Heart left ventricle (tissue), 16 donors: ENCODE measurements around the gene SORBS1. TPM values are rescaled to one million over a fixed set of nuclear protein-coding genes. Genes with fewer than 3 reads are reported as not detected.

Experiments
- ATAC-seq, 4 donors: fragments of 200-7000 bp; cut with Tn5 transposase; one replicate each; pipeline ENCODE4 v1.9.1; 2020 to 2022; ENCODE audit warnings: moderate library complexity in 4 of 4, mild to moderate bottlenecking in 3 of 4, moderate number of reproducible peaks in 1 of 4
- DNase-seq, 5 donors: peaks; one replicate each; pipeline ENCODE4 v3.0.0-alpha.2; 2020
- H3K27ac ChIP-seq, 12 donors: fragments of 200-600 bp; sonication (generic) in 4 of 12; one replicate each; pipeline versions ENCODE4 v1.5.0 to v1.8.0; 2016 to 2022; ENCODE audit warnings: mild to moderate bottlenecking in 2 of 12
- H3K27me3 ChIP-seq, 9 donors: fragments of 200-600 bp; sonication (generic) in 2 of 9; one replicate each; pipeline versions ENCODE4 v1.5.1 to v1.8.0; 2016 to 2022; ENCODE audit warnings: mild to moderate bottlenecking in 3 of 9
- H3K36me3 ChIP-seq, 9 donors: fragments of 200-600 bp; sonication (generic) in 2 of 9; one replicate each; pipeline versions ENCODE4 v1.5.0 to v1.8.0; 2018 to 2022; ENCODE audit warnings: mild to moderate bottlenecking in 2 of 9
- H3K4me1 ChIP-seq, 12 donors: fragments of 200-600 bp; sonication (generic) in 4 of 12; one replicate each; pipeline versions ENCODE4 v1.5.0 to v1.8.0; 2016 to 2022; ENCODE audit warnings: mild to moderate bottlenecking in 3 of 12
- H3K4me3 ChIP-seq, 12 donors: fragments of 200-600 bp; sonication (generic) in 4 of 12; one replicate each; pipeline versions ENCODE4 v1.5.0 to v1.8.0; 2017 to 2022; ENCODE audit warnings: mild to moderate bottlenecking in 9 of 12, moderate library complexity in 4 of 12
- H3K9me3 ChIP-seq, 12 donors: fragments of 200-600 bp; sonication (generic) in 4 of 12; one replicate each; pipeline versions ENCODE4 v1.5.0 to v1.8.0; 2016 to 2022; ENCODE audit warnings: mild to moderate bottlenecking in 1 of 12
- CTCF ChIP-seq, 12 donors: fragments of 200-600 bp; sonication (generic) in 4 of 12; IDR thresholded peaks; one replicate each; pipeline versions ENCODE4 v1.5.0 to v1.8.0; 2018 to 2022; ENCODE audit warnings: antibody characterized with exemption in 12 of 12, mild to moderate bottlenecking in 5 of 12
- POLR2A ChIP-seq, 2 donors: fragments of 450-650 bp; IDR thresholded peaks; one replicate each; pipeline ENCODE4 v1.6.1; 2017; ENCODE audit warnings: antibody characterized with exemption in 2 of 2, mild to moderate bottlenecking in 2 of 2, moderate library complexity in 2 of 2
- WGBS, 4 donors: extraction: QIAGEN DNeasy Blood & Tissue Kit in 2 of 4; methylation state at CpG; one replicate each; pipeline versions ENCODE4 v1.1.5 to v1.1.7; 2013 to 2018; 5-methylcytosine and 5-hydroxymethylcytosine counted together
- intact Hi-C, 10 donors: fragments of 100-400 bp; cut with DNase I; formaldehyde crosslinking; loops; one replicate each; pipeline versions ENCODE4 v1.11.1 to v1.14.2; 2022
- polyA plus RNA-seq, 2 donors: library from polyadenylated mRNA; stranded (reverse); fragments of 200-250 nt; gene quantifications; one replicate each; pipeline ENCODE4 v1.2.3, GENCODE V29; 2013
- total RNA-seq, 9 donors: library from RNA; depleted of rRNA in 2 of 9; stranded (reverse); fragments of >200 nt in 2 of 9; fragmentation: NEBNext Ultra II Directional in 3 of 9; extraction: Animal tissue kit (Norgen Biotek cat#: 25700) in 3 of 9; gene quantifications; one replicate each; pipeline versions ENCODE4 v1.1.0 to v1.2.4, GENCODE V29; 2016 to 2023
- donor health status: ischemic (EF 13 %, LVEDD 7.1; RV severe dilation, severe dysfunction).
- donor health status: healthy with polysubstance abuse.
- donor health status: DM: no; HTN: yes; CAD: no.
- donor health status: DM: no; HTN: no; CAD: no.
- donor health status: ischemic (EF 25% LVEDD 6.9; RV normal size, moderate dysfunction).
- donor health status: ischemic (EF 25% LVEDD 5.7; RV mildly dilated, moderate dysfunction).
- donor health status: healthy.
- donor health status: DM: yes; HTN: yes; CAD: no.
- donor health status: ischemic (EF 35%, LVEDD 5.7; RV mildly dilated, moderate dysfunction).
- donor health status: nonischemic (EF 11% LVEDD 7.7; RV severe dilation, severe dysfunction).
- donor health status: DM: yes; HTN: yes; CAD: no.
- donor health status: PGD.
- donor health status: ischemic (EF 29% LVEDD 5.4; RV normal size, mild dysfunction).
- donor health status: nonischemic (EF 23%, LVEDD 6.1; RV moderate dilation, normal function).

The SORBS1 gene
- total and polyA plus RNA-seq, 11 donors: 355 to 1,440 (median 886) TPM

GRCh38 chr10:95454940-95455339 is 106.2 kb downstream of the SORBS1 start:
- H3K4me3 ChIP-seq: no peak overlapping the region
- H3K27ac ChIP-seq: peak overlapping the region in 3 of 12 donors; percentile 63 to 94 (median 91)
- DNase-seq (no peak), ATAC-seq (no peak)
- H3K27me3 ChIP-seq: no peaks in the 10 kb centered on the region
- H3K36me3 ChIP-seq: peaks cover 0 to 6% (median 0%) of the 10 kb centered on the region in 9 donors
- intact Hi-C loops: no loop called here
- H3K4me1 ChIP-seq: peaks cover 6 to 89% (median 38%) of the 10 kb centered on the region in 12 donors
- no peaks in the 10 kb centered on the region for H3K9me3 ChIP-seq
- TF ChIP-seq CTCF (IDR thresholded peaks at IDR 0.05): no peak
- TF ChIP-seq POLR2A (IDR thresholded peaks at IDR 0.05): no peak
- 85 to 90% (median 86%) methylated on average over 4 of the region's 4 CpGs for WGBS, 4 donors

GRCh38 chr10:95454356-95454755 is 106.8 kb downstream of the SORBS1 start:
- peaks cover 3 to 86% (median 32%) of the 10 kb centered on the region in 12 donors for H3K4me1 ChIP-seq

GRCh38 chr10:95451568-95452524 is 109.3 kb downstream of the SORBS1 start:
- Histone ChIP-seq H3K27me3 (no peaks in the 10 kb centered on the region), H3K4me3 (no peak overlapping the region), H3K36me3 (peaks cover 0 to 6% (median 0%) of the 10 kb centered on the region in 9 donors), H3K9me3 (no peaks in the 10 kb centered on the region), H3K27ac (peak overlapping the region in 11 of 12 donors; percentile 43 to 91 (median 63)), H3K4me1 (peaks cover 7 to 89% (median 38%) of the 10 kb centered on the region in 12 donors)
- TF ChIP-seq POLR2A (IDR thresholded peaks at IDR 0.05) (no peak), CTCF (IDR thresholded peaks at IDR 0.05) (no peak)
- WGBS, 4 donors: 52 to 74% (median 63%) methylated on average over 4 of the region's 4 CpGs
- intact Hi-C loops: loop anchor here in 1 of 10 donors (2.0 kb wide), 1 partner anchor 23 kb away; no protein-coding TSS in a partner anchor
- DNase-seq: no peak
- ATAC-seq: no peak

More at GRCh38 chr10:95454356-95454755, 106.8 kb downstream of the SORBS1 start:
- no peaks in the 10 kb centered on the region for H3K27me3 ChIP-seq
- peak overlapping the region in 3 of 12 donors; percentile 18 to 91 (median 25) for H3K27ac ChIP-seq
- ATAC-seq (no peak), DNase-seq (no peak)
- H3K9me3 ChIP-seq: no peaks in the 10 kb centered on the region
- intact Hi-C loops: no loop called here
- H3K4me3 ChIP-seq: no peak overlapping the region
- WGBS, 4 donors: 83 to 86% (median 86%) methylated on average over 3 of the region's 3 CpGs
- TF ChIP-seq POLR2A (IDR thresholded peaks at IDR 0.05) (no peak), CTCF (IDR thresholded peaks at IDR 0.05) (no peak)
- peaks cover 0 to 6% (median 0%) of the 10 kb centered on the region in 9 donors for H3K36me3 ChIP-seq

GRCh38 chr10:95451150-95451549 is 110.0 kb downstream of the SORBS1 start:
- Histone ChIP-seq H3K9me3 (no peaks in the 10 kb centered on the region), H3K27ac (peak overlapping the region; percentile 41 to 91 (median 62)), H3K36me3 (peaks cover 0 to 6% (median 0%) of the 10 kb centered on the region in 9 donors), H3K4me1 (peaks cover 7 to 89% (median 37%) of the 10 kb centered on the region in 12 donors), H3K4me3 (no peak overlapping the region), H3K27me3 (no peaks in the 10 kb centered on the region)
- peak; percentile 22 to 48 (median 40) for ATAC-seq
- intact Hi-C loops: loop anchor here in 1 of 10 donors (2.0 kb wide), 1 partner anchor 24 kb away; no protein-coding TSS in a partner anchor
- WGBS, 4 donors: 31 to 52% (median 42%) methylated on average over 5 of the region's 5 CpGs
- TF ChIP-seq CTCF (IDR thresholded peaks at IDR 0.05) (no peak), POLR2A (IDR thresholded peaks at IDR 0.05) (no peak)
- DNase-seq: no peak
